Mammary epithelial cell (primary cell): Measurements from ENCODE around the gene ESRRG.

Source experiments
- CTCF ChIP-seq, 2 donors: IDR thresholded peaks in 1 of 2; conservative IDR thresholded peaks in 1 of 2; 2 replicates each; pipeline ENCODE4 v1.5.1; 2011 to 2012; ENCODE audit warnings: inconsistent platforms in 2 of 2, low read length in 2 of 2, mild to moderate bottlenecking in 2 of 2, control low read depth in 1 of 2, low read depth in 1 of 2; ENCODE audit not compliant: insufficient read depth in 1 of 2; ENCODE audit errors: extremely low read depth in 1 of 2
- EZH2 ChIP-seq: IDR thresholded peaks from 2 replicates; pipeline ENCODE4 v1.6.1; 2012; ENCODE audit warnings: low read length, inconsistent platforms, borderline replicate concordance

DNA sequence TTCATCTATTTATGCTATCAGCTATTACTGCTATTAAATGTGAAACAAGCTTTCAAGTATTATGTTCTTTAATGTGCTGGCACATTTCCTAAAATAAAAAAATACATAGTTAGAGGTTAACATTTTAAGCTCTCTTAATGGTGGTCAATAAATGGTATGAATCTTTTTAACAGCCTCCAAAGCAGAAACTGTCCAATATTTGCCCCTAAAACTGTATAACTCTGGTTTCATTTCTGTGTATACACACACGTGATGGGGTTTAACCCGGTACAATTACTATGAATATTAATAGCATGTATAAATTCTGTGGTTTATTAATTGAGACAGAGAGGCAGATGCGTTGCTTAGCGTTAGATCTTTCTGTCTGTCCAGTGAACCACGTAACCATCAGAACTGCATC is 2.2 kb downstream of the ESRRG start:
- no peak for TF ChIP-seq CTCF (conservative IDR thresholded peaks at IDR 0.05 in 1 of 2, IDR thresholded peaks at IDR 0.05 in 1 of 2; ENCODE audit: extremely low read depth in 1 of 2, insufficient read depth in 1 of 2, low read depth in 1 of 2, low read length in 2 of 2)
- no peak for TF ChIP-seq EZH2
